Smooth muscle cell (in vitro differentiated cells): ENCODE results near the gene CACNA1E. TPM values are rescaled to one million over a fixed set of nuclear protein-coding genes. Genes with fewer than 3 reads are reported as not detected.

ENCODE experiments used
- DNase-seq: peaks from one replicate; lab custom pipeline; 2025; ENCODE audit not compliant: unreplicated experiment; lab: John Stamatoyannopoulos, UW
- H2AFZ ChIP-seq: fragments of 200-600 bp; sonication (generic); 2 replicates; pipeline ENCODE4 v1.6.0; 2016; ENCODE audit warnings: antibody characterized with exemption, low read depth, mild to moderate bottlenecking
- H3F3A ChIP-seq: fragments of 200-600 bp; sonication (generic); 2 replicates; pipeline ENCODE4 v1.6.0; 2017; ENCODE audit warnings: antibody characterized with exemption, low read depth
- H3K27ac ChIP-seq: fragments of 200-600 bp; sonication (generic); 2 replicates; pipeline ENCODE4 v1.5.1; 2016; ENCODE audit warnings: low read depth, mild to moderate bottlenecking
- H3K27me3 ChIP-seq: fragments of 200-600 bp; sonication (generic); 2 replicates; pipeline ENCODE4 v1.6.1; 2016; ENCODE audit warnings: low read depth, mild to moderate bottlenecking
- H3K36me3 ChIP-seq: fragments of 200-600 bp; sonication (generic); 2 replicates; pipeline ENCODE4 v1.5.1; 2016; ENCODE audit warnings: low read depth
- H3K4me1 ChIP-seq: fragments of 200-600 bp; sonication (generic); 2 replicates; pipeline ENCODE4 v1.5.1; 2016; ENCODE audit warnings: low read depth
- H3K4me2 ChIP-seq: fragments of 200-600 bp; sonication (generic); 2 replicates; pipeline ENCODE4 v1.6.0; 2016; ENCODE audit warnings: mild to moderate bottlenecking
- H3K4me3 ChIP-seq: fragments of 200-600 bp; sonication (generic); 2 replicates; pipeline ENCODE4 v1.5.1; 2016; ENCODE audit warnings: mild to moderate bottlenecking
- H3K79me2 ChIP-seq: fragments of 200-600 bp; sonication (generic); 2 replicates; pipeline ENCODE4 v1.6.0; 2016; ENCODE audit warnings: low read depth, mild to moderate bottlenecking
- H3K9ac ChIP-seq: fragments of 200-600 bp; sonication (generic); 2 replicates; pipeline ENCODE4 v1.6.0; 2016; ENCODE audit warnings: low read depth
- H3K9me3 ChIP-seq: fragments of 200-600 bp; sonication (generic); replicated peaks from 2 replicates; pipeline ENCODE4 v1.5.1; 2016; ENCODE audit warnings: low read depth
- H4K20me1 ChIP-seq: fragments of 200-600 bp; sonication (generic); 2 replicates; pipeline ENCODE4 v1.6.0; 2016; ENCODE audit warnings: low read depth
- CTCF ChIP-seq: fragments of 200-600 bp; sonication (generic); IDR thresholded peaks from 2 replicates; pipeline ENCODE4 v1.5.1; 2017; ENCODE audit warnings: borderline replicate concordance, mild to moderate bottlenecking, antibody characterized with exemption; ENCODE audit not compliant: insufficient read depth, poor library complexity, severe bottlenecking
- WGBS: methylation state at CpG from one replicate; pipeline ENCODE4 v1.1.7; 2016; ENCODE audit warnings: low lambda C conversion rate; 5-methylcytosine and 5-hydroxymethylcytosine counted together
- polyA plus RNA-seq: library from polyadenylated mRNA; unstranded; fragments of >200 nt; fragmentation: Nextera tagmentation; extraction: Ambion mirVana; gene quantifications from 2 replicates; pipeline ENCODE4 v1.2.1, GENCODE V29; 2016
- total RNA-seq: library from RNA; depleted of rRNA; stranded (reverse); fragments of >200 nt; gene quantifications from 2 replicates; pipeline ENCODE4 v1.2.3, GENCODE V29; 2014

CACNA1E gene
- total and polyA plus RNA-seq, 2 experiments from 2014 or later: not detected

GRCh38 chr1:181508486-181509165 lies 25.3 kb downstream of the CACNA1E start:
- H3K27ac ChIP-seq: no peak overlapping the region
- no peaks in the 10 kb centered on the region for H3F3A ChIP-seq
- TF ChIP-seq CTCF: no peak
- H3K4me3 ChIP-seq: no peak overlapping the region
- no peaks in the 10 kb centered on the region for H4K20me1 ChIP-seq
- no peak overlapping the region for H3K9ac ChIP-seq
- no peaks in the 10 kb centered on the region for H3K4me1 ChIP-seq
- H3K79me2 ChIP-seq: no peaks in the 10 kb centered on the region
- no peak overlapping the region for H3K4me2 ChIP-seq
- no peaks in the 10 kb centered on the region for H3K27me3 ChIP-seq
- no peaks in the 10 kb centered on the region for H3K36me3 ChIP-seq
- no peaks in the 10 kb centered on the region for H3K9me3 ChIP-seq
- DNase-seq: no peak
- no peak overlapping the region for H2AFZ ChIP-seq
- WGBS: 58% methylated on average over 9 of the region's 9 CpGs

- Histone ChIP-seq H4K20me1 (no peaks in the 10 kb centered on the region), H3K9ac (no peak overlapping the region), H2AFZ (no peak overlapping the region), H3K4me1 (no peaks in the 10 kb centered on the region), H3K36me3 (no peaks in the 10 kb centered on the region), H3K27me3 (no peaks in the 10 kb centered on the region), H3K4me2 (no peak overlapping the region), H3K79me2 (no peaks in the 10 kb centered on the region), H3K27ac (no peak overlapping the region), H3K9me3 (no peaks in the 10 kb centered on the region), H3F3A (no peaks in the 10 kb centered on the region), H3K4me3 (no peak overlapping the region)
- TF ChIP-seq CTCF: no peak
- whole genome bisulfite sequencing: 71% methylated on average over 4 of the region's 4 CpGs
- DNase-seq: no peak
These were observed 30.5 kb downstream of the CACNA1E start for GRCh38 chr1:181513786-181514297.

- no peaks in the 10 kb centered on the region for H3K27me3 ChIP-seq
- no peak overlapping the region for H3K27ac ChIP-seq
- WGBS: 91% methylated on average over 4 of the region's 4 CpGs
- H3K9ac ChIP-seq: no peak overlapping the region
- H3K36me3 ChIP-seq: no peaks in the 10 kb centered on the region
- no peak for DNase-seq
- H4K20me1 ChIP-seq: no peaks in the 10 kb centered on the region
- H3K4me3 ChIP-seq: no peak overlapping the region
- no peaks in the 10 kb centered on the region for H3F3A ChIP-seq
- no peaks in the 10 kb centered on the region for H3K4me1 ChIP-seq
- H3K9me3 ChIP-seq: no peaks in the 10 kb centered on the region
- TF ChIP-seq CTCF: no peak
- H3K4me2 ChIP-seq: no peak overlapping the region
- H2AFZ ChIP-seq: no peak overlapping the region
- no peaks in the 10 kb centered on the region for H3K79me2 ChIP-seq
These were observed 31.3 kb downstream of the CACNA1E start for GRCh38 chr1:181514298-181515290.
